Stimulated activated effector memory CD8-positive, alpha-beta T cell treated with anti-CD3 and anti-CD28 coated beads, Interleukin-12 subunit alpha, Interleukin-12 subunit beta, amount 100 ng/mL, for 72 hours (primary cell): ENCODE results near the gene NPW.

Experiments
- ATAC-seq: fragments of 150-1000 bp; cut with Tn5 transposase; 2 replicates; pipeline ENCODE4 v1.10.0; 2021
- DNase-seq, 2 donors: peaks; one replicate each; pipeline ENCODE4 v3.0.0; 2021 to 2022; ENCODE audit warnings: low spot score in 2 of 2
- H3K27ac Mint-ChIP-seq: one replicate; pipeline ENCODE4 v1.8.0; 2022; ENCODE audit warnings: mild to moderate bottlenecking, mixed read lengths
- H3K36me3 Mint-ChIP-seq: one replicate; pipeline ENCODE4 v1.8.0; 2022; ENCODE audit warnings: mild to moderate bottlenecking, mixed read lengths
- H3K4me1 Mint-ChIP-seq: one replicate; pipeline ENCODE4 v1.8.0; 2022; ENCODE audit warnings: mixed read lengths
- H3K4me3 Mint-ChIP-seq: one replicate; pipeline ENCODE4 v1.8.0; 2022; ENCODE audit warnings: mild to moderate bottlenecking, mixed read lengths
- H3K9me3 Mint-ChIP-seq: one replicate; pipeline ENCODE4 v1.8.0; 2022; ENCODE audit warnings: mixed read lengths

Gene NPW

GRCh38 chr16:1981398-1981836 lies 38.2 kb upstream of the NPW start, which contains the start of gene NOXO1:
NOXO1 (minus strand) TSS chr16:1981469; CDS start chr16:1981179, 290 bp downstream.
- H3K4me3 Mint-ChIP-seq: no peak within 1 kb of the TSS
- peaks cover 35% of the 10 kb centered on the region for H3K4me1 Mint-ChIP-seq
- peaks cover 34% of the 10 kb centered on the region for H3K36me3 Mint-ChIP-seq
- no peak for ATAC-seq
- no peaks in the 10 kb centered on the region for H3K9me3 Mint-ChIP-seq
- H3K27ac Mint-ChIP-seq: no peak within 1 kb of the TSS
- DNase-seq: no peak

DNA sequence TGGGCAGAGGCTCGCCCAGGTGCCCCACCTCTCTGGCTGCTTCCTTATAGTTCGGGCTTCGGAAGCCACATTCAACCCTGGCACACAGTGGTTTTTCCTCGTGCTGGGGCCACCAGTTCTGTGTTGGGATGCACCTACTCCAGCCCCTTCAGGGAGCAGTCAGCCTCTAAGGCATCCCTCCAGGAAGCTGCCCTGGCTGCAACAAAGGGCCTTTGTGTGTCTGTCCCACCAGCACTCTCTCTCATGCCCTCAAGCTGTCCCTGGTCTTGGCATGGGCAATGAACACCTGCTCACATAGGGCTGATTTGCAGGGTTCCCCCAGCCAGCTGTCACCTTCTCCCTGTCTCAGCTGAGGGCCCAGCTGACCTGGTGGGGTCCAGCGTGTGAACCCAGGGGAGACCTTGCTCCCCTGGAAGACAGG lies 37.6 kb upstream of the NPW start:
- H3K27ac Mint-ChIP-seq: no peak overlapping the region
- H3K4me3 Mint-ChIP-seq: no peak overlapping the region
- DNase-seq (no peak), ATAC-seq (no peak)
- peaks cover 41% of the 10 kb centered on the region for H3K4me1 Mint-ChIP-seq
- H3K9me3 Mint-ChIP-seq: no peaks in the 10 kb centered on the region
- peaks cover 35% of the 10 kb centered on the region for H3K36me3 Mint-ChIP-seq

DNA sequence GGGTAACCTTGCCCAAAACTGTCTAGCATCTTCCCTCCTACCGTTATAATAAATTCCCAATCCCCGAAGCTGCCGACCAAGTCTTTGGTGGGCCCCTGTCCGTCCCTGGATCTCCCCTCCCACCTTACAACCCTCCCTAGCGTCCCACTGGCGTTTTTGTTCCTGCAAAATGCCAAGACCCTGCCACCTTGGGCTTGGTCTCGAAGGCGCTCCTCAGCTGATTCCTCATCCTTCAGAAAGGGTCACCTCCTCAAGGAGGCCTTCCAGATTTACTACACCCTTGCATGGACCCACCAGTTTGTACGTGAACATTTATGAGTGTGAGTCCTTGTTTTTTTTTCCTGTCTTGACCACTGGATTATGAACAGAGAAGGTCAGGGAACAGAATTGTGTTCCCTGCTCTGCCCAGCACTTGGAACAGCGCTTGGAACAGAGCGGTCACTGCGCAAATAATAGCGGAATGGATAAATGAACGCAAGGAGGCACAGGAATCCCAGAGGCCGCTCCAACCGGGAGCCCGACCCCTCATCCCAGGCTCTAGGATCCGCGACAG lies 36.5 kb upstream of the NPW start:
- no peak for ATAC-seq
- H3K4me1 Mint-ChIP-seq: peaks cover 41% of the 10 kb centered on the region
- peak overlapping the region; percentile 74 for H3K4me3 Mint-ChIP-seq
- H3K9me3 Mint-ChIP-seq: no peaks in the 10 kb centered on the region
- DNase-seq: no peak
- peaks cover 30% of the 10 kb centered on the region for H3K36me3 Mint-ChIP-seq
- H3K27ac Mint-ChIP-seq: no peak overlapping the region

DNA sequence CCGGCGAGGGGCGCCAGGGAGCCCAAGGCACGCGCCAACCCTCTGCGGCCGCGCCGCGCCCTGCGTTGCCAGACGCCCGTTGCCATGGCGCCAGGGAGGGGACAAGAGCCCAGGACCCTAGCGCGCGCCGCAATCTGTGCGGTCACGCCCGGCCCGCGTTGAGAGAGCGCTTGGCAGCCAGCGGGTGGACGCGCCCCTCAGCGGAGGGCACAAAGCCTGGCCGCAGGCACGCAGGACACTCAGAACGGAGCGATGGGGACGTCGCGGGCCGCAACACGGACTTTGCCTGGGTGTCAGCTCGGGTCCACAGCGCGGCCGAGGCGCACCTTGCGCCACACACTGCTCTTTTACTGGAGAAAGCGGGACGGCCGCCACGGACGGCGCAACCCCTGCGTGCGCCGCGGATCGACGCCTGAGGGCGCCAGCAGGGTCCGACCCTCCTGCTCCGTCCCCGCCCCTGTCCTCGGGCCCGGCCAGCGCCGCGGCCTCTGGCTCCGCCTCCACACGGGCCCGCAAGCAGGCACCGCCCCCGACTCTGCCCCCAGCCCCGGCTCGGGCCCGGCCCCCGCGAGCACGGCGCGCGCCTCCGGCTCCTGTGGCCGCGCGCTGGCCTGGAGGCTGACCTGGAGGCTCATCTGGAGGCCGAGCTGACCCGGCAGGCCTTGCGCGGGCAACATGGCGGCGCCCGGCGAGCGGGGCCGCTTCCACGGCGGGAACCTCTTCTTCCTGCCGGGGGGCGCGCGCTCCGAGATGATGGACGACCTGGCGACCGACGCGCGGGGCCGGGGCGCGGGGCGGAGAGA lies 35.8 kb upstream of the NPW start, which contains the start of gene GFER:
Gene GFER (plus strand): TSS at position 650 of the 803 bp plus-strand sequence. CDS start 26 bp downstream, at position 676.
- Mint-ChIP-seq H3K27ac (no peak within 1 kb of the TSS), H3K9me3 (no peaks in the 10 kb centered on the region), H3K4me3 (peak within 1 kb of the TSS; percentile 74), H3K4me1 (peaks cover 41% of the 10 kb centered on the region), H3K36me3 (peaks cover 24% of the 10 kb centered on the region)
- peak; percentile 88 for ATAC-seq
- DNase-seq: peak; percentile 80 to 92

- peak overlapping the region; percentile 74 for H3K4me3 Mint-ChIP-seq
- H3K36me3 Mint-ChIP-seq: peaks cover 23% of the 10 kb centered on the region
- ATAC-seq: peak; percentile 39
- peaks cover 41% of the 10 kb centered on the region for H3K4me1 Mint-ChIP-seq
- no peak for DNase-seq
- no peaks in the 10 kb centered on the region for H3K9me3 Mint-ChIP-seq
- no peak overlapping the region for H3K27ac Mint-ChIP-seq
These were observed 35.0 kb upstream of the NPW start for GRCh38 chr16:1984347-1985225.

- peaks cover 23% of the 10 kb centered on the region for H3K36me3 Mint-ChIP-seq
- H3K4me3 Mint-ChIP-seq: peak overlapping the region; percentile 74
- no peak for DNase-seq
- H3K9me3 Mint-ChIP-seq: no peaks in the 10 kb centered on the region
- peaks cover 41% of the 10 kb centered on the region for H3K4me1 Mint-ChIP-seq
- no peak overlapping the region for H3K27ac Mint-ChIP-seq
- no peak for ATAC-seq
These were observed 34.0 kb upstream of the NPW start for GRCh38 chr16:1985466-1986150.

DNA sequence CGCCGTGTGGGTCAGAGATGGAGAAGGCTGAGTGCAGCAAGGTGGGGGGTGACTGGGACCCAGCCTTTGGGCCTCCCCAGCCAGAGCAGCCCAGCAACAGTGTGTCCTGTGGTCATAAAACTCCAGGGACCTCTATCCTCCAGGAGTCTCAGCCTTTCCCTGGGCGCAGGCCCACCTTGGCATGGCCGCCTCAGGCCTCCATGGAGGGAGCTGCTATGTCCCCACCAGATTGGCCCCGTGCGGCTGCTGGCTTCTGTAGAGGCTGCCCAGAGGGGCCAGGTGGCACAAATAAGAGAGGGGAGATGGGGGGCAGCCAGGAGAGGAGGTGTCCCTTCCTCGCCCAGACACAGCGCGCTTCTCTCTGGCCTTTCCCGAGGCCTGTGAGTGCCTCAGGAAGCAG lies 32.4 kb upstream of the NPW start:
- H3K27ac Mint-ChIP-seq: peak overlapping the region; percentile 44
- H3K4me3 Mint-ChIP-seq: no peak overlapping the region
- peaks cover 42% of the 10 kb centered on the region for H3K4me1 Mint-ChIP-seq
- ATAC-seq (no peak), DNase-seq (no peak)
- H3K9me3 Mint-ChIP-seq: no peaks in the 10 kb centered on the region
- peaks cover 32% of the 10 kb centered on the region for H3K36me3 Mint-ChIP-seq

DNA sequence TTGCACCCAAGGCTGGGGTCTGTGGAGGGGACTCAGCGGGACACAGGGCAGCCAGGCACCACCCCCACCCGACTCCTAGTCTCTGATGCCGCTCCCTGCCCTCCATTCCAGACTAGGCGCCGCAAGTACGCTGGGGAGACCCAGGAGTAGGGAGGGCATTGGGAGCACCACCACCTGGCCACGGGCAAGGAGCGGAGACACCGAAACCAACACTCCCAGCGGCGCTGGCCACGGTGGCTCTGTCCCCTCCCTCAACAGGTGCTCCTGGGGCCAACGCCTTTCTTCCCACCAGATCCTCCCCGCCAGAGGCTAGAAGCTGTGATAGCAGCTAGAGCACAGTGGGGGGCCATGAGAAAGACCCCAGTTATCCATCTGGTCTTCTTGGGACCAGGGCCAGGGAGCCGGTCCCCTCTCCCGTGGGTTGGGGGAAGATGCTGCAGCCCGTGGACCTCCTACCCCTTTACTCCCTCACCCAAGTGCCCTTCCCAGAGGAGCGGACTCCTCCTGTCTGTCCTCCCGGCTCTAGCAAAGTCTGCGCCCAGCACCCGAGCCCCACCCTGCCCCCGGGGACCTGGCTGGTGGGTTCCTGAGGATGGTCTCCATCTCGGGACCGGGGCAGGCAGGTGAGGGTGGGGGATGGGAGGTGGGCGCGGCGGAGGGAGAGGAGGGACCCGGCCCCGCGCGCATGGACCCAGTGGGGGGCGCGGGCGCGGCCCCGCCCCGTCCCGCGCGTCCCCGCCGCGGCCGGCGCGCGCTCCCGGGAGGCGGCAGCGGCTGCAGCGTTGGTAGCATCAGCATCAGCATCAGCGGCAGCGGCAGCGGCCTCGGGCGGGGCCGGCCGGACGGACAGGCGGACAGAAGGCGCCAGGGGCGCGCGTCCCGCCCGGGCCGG lies 30.1 kb upstream of the NPW start, which contains the start of gene SYNGR3:
Gene SYNGR3 (plus strand): TSS at position 762 of the 892 bp plus-strand sequence. CDS start 133 bp downstream, outside the sequence.
- Mint-ChIP-seq H3K4me3 (peak within 1 kb of the TSS; percentile 78), H3K27ac (no peak within 1 kb of the TSS), H3K9me3 (no peaks in the 10 kb centered on the region), H3K36me3 (peaks cover 38% of the 10 kb centered on the region), H3K4me1 (peaks cover 47% of the 10 kb centered on the region)
- DNase-seq: no peak
- ATAC-seq: no peak

GRCh38 chr16:1990101-1990350 lies 29.6 kb upstream of the NPW start:
- DNase-seq (no peak), ATAC-seq (no peak)
- Mint-ChIP-seq H3K36me3 (peaks cover 37% of the 10 kb centered on the region), H3K27ac (no peak overlapping the region), H3K4me1 (peaks cover 41% of the 10 kb centered on the region), H3K9me3 (no peaks in the 10 kb centered on the region), H3K4me3 (peak overlapping the region; percentile 78)

- H3K4me1 Mint-ChIP-seq: peaks cover 39% of the 10 kb centered on the region
- peak overlapping the region; percentile 78 for H3K4me3 Mint-ChIP-seq
- peak overlapping the region; percentile 76 for H3K27ac Mint-ChIP-seq
- peak; percentile 14 for ATAC-seq
- no peaks in the 10 kb centered on the region for H3K9me3 Mint-ChIP-seq
- DNase-seq: peak; percentile 46 to 79
- H3K36me3 Mint-ChIP-seq: peaks cover 36% of the 10 kb centered on the region
These were observed 29.0 kb upstream of the NPW start for GRCh38 chr16:1990351-1991134.

GRCh38 chr16:1991135-1991551 lies 28.4 kb upstream of the NPW start:
- peak overlapping the region; percentile 76 for H3K27ac Mint-ChIP-seq
- peaks cover 32% of the 10 kb centered on the region for H3K36me3 Mint-ChIP-seq
- DNase-seq (no peak), ATAC-seq (peak; percentile 62)
- no peaks in the 10 kb centered on the region for H3K9me3 Mint-ChIP-seq
- peak overlapping the region; percentile 78 for H3K4me3 Mint-ChIP-seq
- peaks cover 40% of the 10 kb centered on the region for H3K4me1 Mint-ChIP-seq

DNA sequence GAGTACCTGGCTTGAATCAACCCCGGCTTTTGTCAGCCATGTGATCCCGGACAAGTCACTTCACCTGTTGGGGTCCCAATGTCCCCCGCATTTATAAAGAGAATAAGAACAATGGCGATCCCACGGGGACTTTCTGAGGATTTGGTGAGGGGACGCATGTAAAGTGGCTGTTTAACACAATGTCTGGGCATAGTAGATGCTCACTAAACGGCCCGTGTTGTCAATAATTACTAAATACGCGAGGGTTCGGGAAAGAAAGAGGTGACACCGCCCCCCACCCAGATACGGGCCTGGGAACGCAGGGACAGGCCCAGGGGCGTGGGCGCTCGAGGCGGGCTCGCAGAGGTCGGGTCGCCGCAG lies 28.0 kb upstream of the NPW start:
- ATAC-seq (no peak), DNase-seq (no peak)
- Mint-ChIP-seq H3K4me1 (peaks cover 39% of the 10 kb centered on the region), H3K27ac (peak overlapping the region; percentile 76), H3K4me3 (peak overlapping the region; percentile 78), H3K36me3 (peaks cover 28% of the 10 kb centered on the region), H3K9me3 (no peaks in the 10 kb centered on the region)

GRCh38 chr16:1991948-1992703 lies 27.5 kb upstream of the NPW start:
- Mint-ChIP-seq H3K36me3 (peaks cover 23% of the 10 kb centered on the region), H3K9me3 (no peaks in the 10 kb centered on the region), H3K27ac (peak overlapping the region; percentile 76), H3K4me1 (peaks cover 34% of the 10 kb centered on the region), H3K4me3 (peak overlapping the region; percentile 78)
- DNase-seq (peak; percentile 85 to 95), ATAC-seq (peak; percentile 70)
